ENCODE results near the gene USP3. TPM values are rescaled to one million over a fixed set of nuclear protein-coding genes. Genes with fewer than 3 reads are reported as not detected.
"Not testable (repeated sequence)": the region's sequence is repeated elsewhere in the genome, so short reads cannot be mapped to it uniquely, and the experiment has no call there.

The USP3 gene
- total and polyA plus RNA-seq, 8 donors: 37.4 to 80.7 (median 42.3) TPM

DNA sequence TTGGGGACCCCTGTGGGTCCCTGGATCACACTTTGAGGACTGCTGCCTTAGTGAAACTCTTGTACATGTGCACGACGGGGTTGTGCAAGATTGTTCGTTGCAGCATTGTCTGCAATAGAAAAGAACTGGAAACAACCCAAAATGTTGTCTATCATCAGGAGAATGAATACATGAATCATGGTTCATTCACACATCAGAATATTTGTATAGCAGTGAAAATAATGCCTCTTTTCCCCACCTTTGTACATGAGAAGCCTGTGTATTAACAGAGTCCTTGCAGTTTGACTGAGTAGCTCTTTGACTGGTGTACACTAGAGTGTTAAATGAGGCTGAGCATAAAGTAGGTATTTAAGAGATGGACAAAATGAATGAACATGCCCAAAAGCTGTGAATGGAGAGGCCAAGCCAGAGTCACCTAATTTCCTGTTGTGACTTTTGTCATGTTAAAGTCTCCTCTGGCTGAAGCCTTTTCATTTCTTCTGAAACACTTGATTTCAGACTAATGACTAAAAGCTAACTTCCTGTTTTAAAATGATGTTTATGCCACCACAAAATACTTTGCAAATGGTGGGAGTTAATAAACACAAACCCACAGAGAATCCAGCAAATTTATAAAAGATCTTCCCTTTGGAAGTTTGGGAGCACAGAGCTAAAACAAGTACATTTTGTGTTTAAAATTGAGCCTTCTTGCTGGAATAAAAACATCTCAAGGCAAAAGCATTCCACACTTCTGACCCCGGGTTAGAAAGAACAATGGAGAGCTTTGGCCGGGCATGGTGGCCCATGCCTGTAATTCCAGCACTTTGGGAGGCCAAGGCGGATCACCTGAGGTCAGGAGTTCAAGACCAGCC is 20.6 kb upstream of the USP3 start:
- no peak overlapping the region for H3K4me3 ChIP-seq
- no peak for DNase-seq
- no peaks in the 10 kb centered on the region for H3K36me3 ChIP-seq
- intact Hi-C loops (cut with DNase I): no loop called here
- H3K4me1 ChIP-seq: peaks cover 16 to 91% of the 10 kb centered on the region in 2 donors
- H3K27ac ChIP-seq: peak overlapping the region; percentile 34 to 65
- ATAC-seq: no peak
- TF ChIP-seq, protein P1, sequence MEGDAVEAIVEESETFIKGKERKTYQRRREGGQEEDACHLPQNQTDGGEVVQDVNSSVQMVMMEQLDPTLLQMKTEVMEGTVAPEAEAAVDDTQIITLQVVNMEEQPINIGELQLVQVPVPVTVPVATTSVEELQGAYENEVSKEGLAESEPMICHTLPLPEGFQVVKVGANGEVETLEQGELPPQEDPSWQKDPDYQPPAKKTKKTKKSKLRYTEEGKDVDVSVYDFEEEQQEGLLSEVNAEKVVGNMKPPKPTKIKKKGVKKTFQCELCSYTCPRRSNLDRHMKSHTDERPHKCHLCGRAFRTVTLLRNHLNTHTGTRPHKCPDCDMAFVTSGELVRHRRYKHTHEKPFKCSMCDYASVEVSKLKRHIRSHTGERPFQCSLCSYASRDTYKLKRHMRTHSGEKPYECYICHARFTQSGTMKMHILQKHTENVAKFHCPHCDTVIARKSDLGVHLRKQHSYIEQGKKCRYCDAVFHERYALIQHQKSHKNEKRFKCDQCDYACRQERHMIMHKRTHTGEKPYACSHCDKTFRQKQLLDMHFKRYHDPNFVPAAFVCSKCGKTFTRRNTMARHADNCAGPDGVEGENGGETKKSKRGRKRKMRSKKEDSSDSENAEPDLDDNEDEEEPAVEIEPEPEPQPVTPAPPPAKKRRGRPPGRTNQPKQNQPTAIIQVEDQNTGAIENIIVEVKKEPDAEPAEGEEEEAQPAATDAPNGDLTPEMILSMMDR (IDR thresholded peaks at IDR 0.05): no peak
- no peaks in the 10 kb centered on the region for H3K27me3 ChIP-seq
- no peaks in the 10 kb centered on the region for H3K9me3 ChIP-seq

DNA sequence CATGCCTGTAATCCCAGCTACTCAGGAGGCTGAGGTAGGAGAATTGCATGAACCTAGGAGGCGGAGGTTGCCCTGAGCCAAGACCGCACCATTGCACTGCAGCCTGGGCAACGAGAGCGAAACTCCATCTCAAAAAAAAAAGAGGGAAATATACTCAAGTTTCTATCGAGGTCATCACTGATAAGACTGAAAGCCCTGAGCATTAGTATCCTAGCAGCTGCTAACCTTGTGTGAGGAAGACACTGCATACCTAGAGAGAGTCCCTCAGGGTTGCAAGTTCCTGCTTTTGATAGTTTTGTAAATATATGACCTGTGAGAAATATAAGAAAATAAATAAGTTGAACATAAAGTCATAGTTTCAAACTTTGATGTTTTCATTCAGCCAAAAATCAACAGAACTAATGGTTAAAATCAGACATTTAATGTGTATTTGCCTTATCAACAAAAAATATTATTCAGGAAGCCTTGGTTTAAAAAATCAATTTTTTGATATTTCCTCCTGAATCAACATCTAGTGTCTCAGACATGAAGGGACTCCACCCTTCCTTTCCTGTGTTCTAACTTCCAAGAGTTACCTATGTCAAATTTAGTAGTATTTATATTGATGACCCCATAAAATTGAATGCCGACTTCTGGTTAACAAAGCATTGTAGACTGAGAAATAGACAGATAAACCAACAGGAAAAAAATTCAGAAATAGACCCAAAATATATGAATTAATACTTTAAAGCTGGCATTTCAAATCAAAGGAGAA is 19.8 kb upstream of the USP3 start:
- peaks cover 16 to 95% of the 10 kb centered on the region in 2 donors for H3K4me1 ChIP-seq
- H3K9me3 ChIP-seq: no peaks in the 10 kb centered on the region
- no peaks in the 10 kb centered on the region for H3K36me3 ChIP-seq
- TF ChIP-seq, protein P1 (IDR thresholded peaks at IDR 0.05): no peak
- DNase-seq (no peak), ATAC-seq (no peak)
- no peaks in the 10 kb centered on the region for H3K27me3 ChIP-seq
- no peak overlapping the region for H3K4me3 ChIP-seq
- no peak overlapping the region for H3K27ac ChIP-seq
- intact Hi-C loops (cut with DNase I): no loop called here

DNA sequence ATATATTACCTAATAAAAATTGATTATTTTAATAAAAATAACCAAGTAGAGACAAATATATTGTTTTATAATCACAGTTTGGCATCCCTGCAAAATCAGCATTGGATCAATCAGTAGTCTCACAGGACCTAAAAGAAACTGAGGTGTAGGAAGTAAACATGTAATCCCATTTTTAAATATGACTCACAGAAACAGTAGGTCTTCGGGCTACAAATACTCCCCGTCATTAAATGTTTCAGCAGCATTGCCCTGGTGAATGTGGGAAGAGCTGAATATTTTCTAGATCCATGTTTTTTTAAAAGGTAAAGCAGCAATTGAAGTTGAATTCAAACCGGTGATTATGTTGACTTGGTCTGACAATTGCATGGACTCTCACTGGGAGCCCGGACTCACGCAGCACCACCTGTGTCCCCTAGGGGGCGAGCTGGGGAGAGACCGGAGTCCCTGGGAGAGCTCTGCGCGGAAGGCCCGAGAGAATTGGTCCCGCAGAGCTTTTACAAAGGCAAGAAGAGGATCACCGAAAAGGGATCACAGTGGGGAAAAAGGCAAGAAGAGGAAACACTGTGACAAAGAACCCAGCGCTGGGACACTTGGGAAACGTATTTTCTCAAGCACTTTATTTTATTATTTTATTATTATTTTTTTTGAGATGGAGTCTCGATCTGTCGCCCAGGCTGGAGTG is 17.2 kb upstream of the USP3 start:
- intact Hi-C loops (cut with DNase I): no loop called here
- no peaks in the 10 kb centered on the region for H3K9me3 ChIP-seq
- H3K27ac ChIP-seq: peak overlapping the region in 1 of 2 donors; percentile 97
- H3K36me3 ChIP-seq: no peaks in the 10 kb centered on the region
- H3K4me3 ChIP-seq: no peak overlapping the region
- peak in 3 of 4 donors; percentile 82 to 97 (median 92) for DNase-seq
- no peaks in the 10 kb centered on the region for H3K27me3 ChIP-seq
- TF ChIP-seq, protein P1 (IDR thresholded peaks at IDR 0.05): peak; percentile 90 to 97
- peaks cover 13 to 96% of the 10 kb centered on the region in 2 donors for H3K4me1 ChIP-seq
- ATAC-seq: peak; percentile 94

DNA sequence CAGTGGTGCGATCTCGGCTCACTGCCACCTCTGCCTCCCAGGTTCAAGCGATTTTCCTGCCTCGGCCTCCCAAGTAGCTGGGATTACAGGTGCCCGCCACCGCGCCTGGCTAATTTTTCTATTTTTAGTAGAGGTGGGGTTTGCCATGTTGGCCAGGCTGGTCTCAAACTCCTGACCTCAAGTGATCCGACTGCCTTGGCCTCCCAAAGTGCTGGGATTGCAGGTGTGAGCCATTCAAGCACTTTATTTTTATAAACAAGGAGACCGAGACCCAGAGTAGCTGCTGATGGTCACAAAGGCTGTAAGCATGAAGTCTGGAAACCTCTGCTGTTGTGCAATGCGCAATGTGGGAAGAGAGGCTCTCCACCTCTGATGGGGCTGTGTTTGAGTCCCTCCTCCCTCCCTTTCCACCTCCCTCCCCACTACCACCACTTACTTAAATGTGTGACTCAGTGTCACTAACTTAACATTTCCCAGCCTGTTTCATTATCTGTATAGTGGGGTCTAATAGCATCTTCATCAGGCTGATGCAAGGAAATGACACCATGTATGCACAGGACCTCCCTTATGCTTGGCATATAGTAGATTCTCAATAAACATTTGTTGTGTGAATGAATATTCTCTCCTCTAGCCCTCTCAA is 16.5 kb upstream of the USP3 start:
- Histone ChIP-seq H3K4me1 (peaks cover 19 to 96% of the 10 kb centered on the region in 2 donors), H3K27ac (peak overlapping the region in 1 of 2 donors; percentile 97)
- H3K4me3 ChIP-seq; H3K36me3 ChIP-seq; H3K27me3 ChIP-seq; intact Hi-C loops (cut with DNase I); DNase-seq; H3K9me3 ChIP-seq: not testable (repeated sequence)
- peak; percentile 10 for ATAC-seq

DNA sequence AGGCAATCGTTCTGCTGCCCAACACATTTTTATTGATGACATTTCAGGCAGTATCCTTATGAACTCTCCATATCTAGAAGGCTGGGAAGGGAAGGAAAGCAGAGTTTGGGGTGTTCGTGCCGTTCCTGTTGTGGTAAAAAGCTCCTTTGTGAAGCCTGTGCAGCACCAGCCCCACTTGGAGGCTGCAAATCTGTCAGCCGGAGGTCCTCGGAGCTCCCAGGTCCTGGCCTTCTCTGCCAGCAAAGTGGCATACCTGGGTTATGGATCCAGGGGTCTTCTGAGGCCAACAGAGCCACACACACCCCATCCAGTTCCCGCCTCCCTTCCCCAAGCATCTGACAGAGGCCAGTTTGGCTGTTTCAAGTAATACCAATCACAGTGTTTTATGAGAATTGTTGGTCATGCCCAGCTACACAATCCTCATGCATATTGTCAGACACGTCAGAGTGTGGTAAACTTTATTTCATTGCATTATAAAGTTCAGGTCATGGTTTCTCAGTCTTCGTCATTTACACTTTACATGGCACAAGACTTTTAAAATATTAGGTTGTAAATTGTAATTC is 15.9 kb upstream of the USP3 start:
- Histone ChIP-seq H3K9me3 (no peaks in the 10 kb centered on the region), H3K27me3 (no peaks in the 10 kb centered on the region), H3K4me3 (no peak overlapping the region), H3K36me3 (no peaks in the 10 kb centered on the region), H3K4me1 (peaks cover 14 to 96% of the 10 kb centered on the region in 2 donors), H3K27ac (peak overlapping the region in 1 of 2 donors; percentile 97)
- ATAC-seq (no peak), DNase-seq (no peak)
- TF ChIP-seq, protein P1 (IDR thresholded peaks at IDR 0.05): no peak
- intact Hi-C loops (cut with DNase I): no loop called here

Measured in left lung (tissue), 10 donors.